Spleen (tissue), 11 donors: Measurements from ENCODE around the gene AKT2. TPM values are rescaled to one million over a fixed set of nuclear protein-coding genes. Genes with fewer than 3 reads are reported as not detected.

ENCODE experiments used
- DNase-seq: peaks from one replicate; pipeline ENCODE4 v3.0.0-alpha.2; 2020
- H3K27ac ChIP-seq, 8 donors: fragments of 200-600 bp; sonication (generic) in 7 of 8; 1 replicate in 4 of 8; 2 replicates in 4 of 8; pipeline versions ENCODE4 v1.5.0 to v1.8.0; 2016 to 2021; ENCODE audit warnings: inconsistent platforms in 4 of 8, mild to moderate bottlenecking in 4 of 8, moderate library complexity in 1 of 8
- H3K27me3 ChIP-seq, 7 donors: fragments of 200-600 bp; sonication (generic) in 6 of 7; replicated peaks in 1 of 7; 1 replicate in 4 of 7; 2 replicates in 3 of 7; pipeline versions ENCODE4 v1.5.0 to v1.8.0; 2016 to 2021; ENCODE audit warnings: inconsistent platforms in 3 of 7, mild to moderate bottlenecking in 1 of 7
- H3K36me3 ChIP-seq, 6 donors: fragments of 200-600 bp; sonication (generic) in 5 of 6; 1 replicate in 4 of 6; 2 replicates in 2 of 6; pipeline versions ENCODE4 v1.5.0 to v1.8.0; 2016 to 2021; ENCODE audit warnings: inconsistent platforms in 2 of 6
- H3K4me1 ChIP-seq, 6 donors: fragments of 200-600 bp; sonication (generic) in 5 of 6; 1 replicate in 3 of 6; 2 replicates in 3 of 6; pipeline versions ENCODE4 v1.5.0 to v1.8.0; 2016 to 2021; ENCODE audit warnings: inconsistent platforms in 3 of 6
- H3K4me3 ChIP-seq, 8 donors: fragments of 200-600 bp; sonication (generic) in 7 of 8; 1 replicate in 4 of 8; 2 replicates in 4 of 8; pipeline versions ENCODE4 v1.5.0 to v1.8.0; 2016 to 2021; ENCODE audit warnings: inconsistent platforms in 4 of 8, mild to moderate bottlenecking in 4 of 8, moderate library complexity in 2 of 8
- H3K9me3 ChIP-seq, 8 donors: fragments of 200-600 bp; sonication (generic) in 7 of 8; 1 replicate in 4 of 8; 2 replicates in 4 of 8; pipeline versions ENCODE4 v1.5.0 to v1.8.0; 2016 to 2021; ENCODE audit warnings: inconsistent platforms in 4 of 8
- CTCF ChIP-seq, 11 experiments: fragments of 200-600 bp in 7 of 11; fragments of 450-650 bp in 4 of 11; sonication (generic) in 4 of 11; IDR thresholded peaks in 8 of 11; conservative IDR thresholded peaks in 3 of 11; 1 replicate in 7 of 11; 2 replicates in 4 of 11; pipeline versions ENCODE4 v1.4.0 to v1.8.0; 2016 to 2021; ENCODE audit warnings: antibody characterized with exemption in 11 of 11, inconsistent platforms in 4 of 11, mild to moderate bottlenecking in 1 of 11
- POLR2A ChIP-seq, 3 donors: fragments of 450-650 bp; IDR thresholded peaks; one replicate each; pipeline ENCODE4 v1.5.1; 2017; ENCODE audit warnings: antibody characterized with exemption in 3 of 3, mild to moderate bottlenecking in 1 of 3
- POLR2AphosphoS5 ChIP-seq, 3 donors: sonication (generic); formaldehyde crosslinking; IDR thresholded peaks; one replicate each; pipeline ENCODE4 v1.5.1; 2017; ENCODE audit warnings: antibody characterized with exemption in 3 of 3
- WGBS, 5 donors: extraction: QIAGEN DNeasy Blood & Tissue Kit in 3 of 5; methylation state at CpG; one replicate each; pipeline versions ENCODE4 v1.1.5 to v1.1.7; 2013 to 2018; 5-methylcytosine and 5-hydroxymethylcytosine counted together
- intact Hi-C: fragments of 100-400 bp; cut with DNase I; formaldehyde crosslinking; loops from one replicate; pipeline ENCODE4 v1.15.0; 2023; ENCODE audit warnings: low total_unique reads
- polyA plus RNA-seq, 3 donors: library from polyadenylated mRNA; stranded (reverse); fragments of 200-250 nt; gene quantifications; one replicate each; pipeline ENCODE4 v1.2.1, GENCODE V29; 2013
- total RNA-seq, 7 donors: library from RNA; depleted of rRNA in 3 of 7; stranded (reverse); fragments of >200 nt in 3 of 7; fragmentation: NEBNext Ultra II Directional in 4 of 7; extraction: Animal tissue kit (Norgen Biotek cat#: 25700) in 4 of 7; gene quantifications; one replicate each; pipeline versions ENCODE4 v1.1.0 to v1.2.1, GENCODE V29; 2016 to 2021
- donor health status: healthy with polysubstance abuse.
- donor health status: DM: no; HTN: no; CAD: no; lungs with moderate emphysema.
- donor health status: DM: no; HTN: no; CAD: no.
- donor health status: Bipolar disorder and iron deficiency.
- donor health status: healthy.
- donor health status: DM: no; HTN: no; CAD: no.
- donor health status: DM: yes; HTN: yes; CAD: no.

The AKT2 gene
- total and polyA plus RNA-seq, 10 donors, result 28.8 to 134 (median 98.9) TPM

- TF ChIP-seq CTCF (IDR thresholded peaks at IDR 0.05 in 8 of 11, conservative IDR thresholded peaks at IDR 0.05 in 3 of 11) (peak; percentile 12 to 81 (median 66)), POLR2AphosphoS5 (IDR thresholded peaks at IDR 0.05) (no peak), POLR2A (IDR thresholded peaks at IDR 0.05) (no peak)
- Histone ChIP-seq H3K4me3 (no peak overlapping the region), H3K27ac (no peak overlapping the region), H3K27me3 (no peaks in the 10 kb centered on the region), H3K4me1 (peaks cover 0 to 10% (median 2%) of the 10 kb centered on the region in 6 donors), H3K9me3 (no peaks in the 10 kb centered on the region), H3K36me3 (no peaks in the 10 kb centered on the region)
- intact Hi-C loops, result no loop called here
- 9 to 14% (median 13%) methylated on average over 5 of the region's 5 CpGs for WGBS, 5 donors
- DNase-seq, result peak; percentile 84
Observed at GRCh38 chr19:40305403-40305802, 20.3 kb upstream of the AKT2 start.

GRCh38 chr19:40304306-40304705 is 19.2 kb upstream of the AKT2 start:
- DNase-seq, result no peak
- H3K36me3 ChIP-seq, result no peaks in the 10 kb centered on the region
- 76 to 89% (median 84%) methylated on average over 4 of the region's 4 CpGs for WGBS, 5 donors
- H3K4me1 ChIP-seq, result peaks cover 0 to 10% (median 2%) of the 10 kb centered on the region in 6 donors
- no peak overlapping the region for H3K4me3 ChIP-seq
- intact Hi-C loops, result no loop called here
- TF ChIP-seq CTCF (IDR thresholded peaks at IDR 0.05 in 8 of 11, conservative IDR thresholded peaks at IDR 0.05 in 3 of 11) (no peak), POLR2A (IDR thresholded peaks at IDR 0.05) (no peak), POLR2AphosphoS5 (IDR thresholded peaks at IDR 0.05) (no peak)
- H3K27ac ChIP-seq, result no peak overlapping the region
- no peaks in the 10 kb centered on the region for H3K9me3 ChIP-seq
- H3K27me3 ChIP-seq, result no peaks in the 10 kb centered on the region

- Histone ChIP-seq H3K27me3 (no peaks in the 10 kb centered on the region), H3K4me1 (peaks cover 0 to 10% (median 2%) of the 10 kb centered on the region in 6 donors), H3K4me3 (no peak overlapping the region), H3K36me3 (no peaks in the 10 kb centered on the region), H3K9me3 (no peaks in the 10 kb centered on the region), H3K27ac (no peak overlapping the region)
- intact Hi-C loops, result no loop called here
- no peak for DNase-seq
- WGBS, 5 donors, result 81 to 95% (median 87%) methylated on average over 2 of the region's 2 CpGs
- no peak for TF ChIP-seq CTCF (IDR thresholded peaks at IDR 0.05 in 8 of 11, conservative IDR thresholded peaks at IDR 0.05 in 3 of 11)
- no peak for TF ChIP-seq POLR2A (IDR thresholded peaks at IDR 0.05)
- TF ChIP-seq POLR2AphosphoS5 (IDR thresholded peaks at IDR 0.05), result no peak
Observed at GRCh38 chr19:40303765-40304164, 18.6 kb upstream of the AKT2 start.

GRCh38 chr19:40302224-40303011 is 17.3 kb upstream of the AKT2 start:
- Histone ChIP-seq H3K36me3 (no peaks in the 10 kb centered on the region), H3K27me3 (no peaks in the 10 kb centered on the region), H3K27ac (no peak overlapping the region), H3K9me3 (no peaks in the 10 kb centered on the region), H3K4me3 (no peak overlapping the region), H3K4me1 (peaks cover 0 to 10% (median 2%) of the 10 kb centered on the region in 6 donors)
- peak; percentile 14 for DNase-seq
- WGBS, 5 donors, result 83 to 93% (median 91%) methylated on average over 6 of the region's 6 CpGs
- intact Hi-C loops, result no loop called here
- TF ChIP-seq CTCF (IDR thresholded peaks at IDR 0.05 in 8 of 11, conservative IDR thresholded peaks at IDR 0.05 in 3 of 11), result no peak
- TF ChIP-seq POLR2AphosphoS5 (IDR thresholded peaks at IDR 0.05), result no peak
- no peak for TF ChIP-seq POLR2A (IDR thresholded peaks at IDR 0.05)
